ENCODE measurements around the gene NDUFA11. TPM values are rescaled to one million over a fixed set of nuclear protein-coding genes. Genes with fewer than 3 reads are reported as not detected.

NDUFA11 gene
- total and polyA plus RNA-seq, 2 of the 13 experiments (the other 11 are each of a cell fraction or from before 2014, with no cell fraction given): 286 to 378 TPM

GRCh38 chr19:5891938-5892771, 11.4 kb downstream of the NDUFA11 start (continued):
- peak; percentile 85 for TF ChIP-seq ZNF687 (CRISPR knock-in tag; IDR thresholded peaks at IDR 0.05)
- TF ChIP-seq RNF219 (CRISPR knock-in tag; IDR thresholded peaks at IDR 0.05): no peak
- TF ChIP-seq ZNF318 (CRISPR knock-in tag; IDR thresholded peaks at IDR 0.05): 0 out of 2 replicates have a peak, but pooled peaks have one; percentile 50
- TF ChIP-seq ZFP1 (CRISPR knock-in tag; IDR thresholded peaks at IDR 0.05): peak; percentile 48; the same call in 1 of the 2 replicates
- no peak for TF ChIP-seq ZNF512B (CRISPR knock-in tag; IDR thresholded peaks at IDR 0.05; ENCODE audit: borderline replicate concordance)
- no peak for TF ChIP-seq ELF1 (CRISPR knock-in tag; IDR thresholded peaks at IDR 0.05)
- peak; percentile 67 for TF ChIP-seq THAP11 (CRISPR knock-in tag; IDR thresholded peaks at IDR 0.05)
- no peak for TF ChIP-seq MED13 (CRISPR knock-in tag; IDR thresholded peaks at IDR 0.05)
- 0 out of 2 replicates have a peak, but pooled peaks have one; percentile 15 for TF ChIP-seq FIP1L1 (IDR thresholded peaks at IDR 0.05; ENCODE audit: borderline replicate concordance, insufficient read depth, low read depth, low read length)
